H1 (cell line): Measurements from ENCODE around the gene DDA1. TPM values are rescaled to one million over a fixed set of nuclear protein-coding genes. Genes with fewer than 3 reads are reported as not detected.

Experiments used
- CTCF ChIA-PET: fragments of 300-600 bp; sonication (Branson Sonifier 250); formaldehyde crosslinking; loops from one replicate; lab custom pipeline; 2021; ENCODE audit not compliant: partially characterized antibody; lab: Charles Lee
- POLR2A ChIA-PET: fragments of 300-600 bp; sonication (Branson Sonifier 250); formaldehyde crosslinking; loops from one replicate; lab custom pipeline; 2021; ENCODE audit warnings: inconsistent platforms; ENCODE audit not compliant: partially characterized antibody; lab: Charles Lee
- DNase-seq, 2 experiments: peaks; one replicate each; pipeline versions ENCODE4 v3.0.0 to v3.0.0-alpha.2; 2010 to 2022; ENCODE audit warnings: low spot score in 2 of 2, low read depth in 1 of 2, mixed read lengths in 1 of 2
- FAIRE-seq: peaks from 2 replicates; lab custom pipeline; 2011; peaks lifted over from hg19 to GRCh38; lab: Jason Lieb, UNC
- H2AFZ ChIP-seq: 2 replicates; pipeline ENCODE4 v1.8.1; 2012; ENCODE audit warnings: low read length, inconsistent platforms
- H2AK5ac ChIP-seq: 2 replicates; pipeline ENCODE4 v1.6.1; 2013; ENCODE audit warnings: low read depth, low read length
- H2BK120ac ChIP-seq: replicated peaks from 2 replicates; pipeline ENCODE3; 2013; ENCODE audit warnings: low read depth, low read length, inconsistent platforms
- H2BK12ac ChIP-seq: 2 replicates; pipeline ENCODE4 v1.6.1; 2013; ENCODE audit warnings: low read depth, low read length
- H2BK15ac ChIP-seq: 2 replicates; pipeline ENCODE4 v1.6.1; 2013; ENCODE audit warnings: low read length
- H2BK20ac ChIP-seq: 2 replicates; pipeline ENCODE4 v1.6.1; 2013; ENCODE audit warnings: low read length
- H2BK5ac ChIP-seq: 2 replicates; pipeline ENCODE4 v1.6.1; 2013; ENCODE audit warnings: low read depth, low read length
- H3K14ac ChIP-seq: 2 replicates; pipeline ENCODE4 v1.6.1; 2013; ENCODE audit warnings: inconsistent platforms; ENCODE audit not compliant: insufficient read length
- H3K18ac ChIP-seq: 2 replicates; pipeline ENCODE4 v1.6.1; 2013; ENCODE audit warnings: low read length; ENCODE audit errors: extremely low read depth
- H3K23ac ChIP-seq: 2 replicates; pipeline ENCODE4 v1.6.1; 2013; ENCODE audit warnings: inconsistent platforms; ENCODE audit not compliant: insufficient read length
- H3K23me2 ChIP-seq: 2 replicates; pipeline ENCODE4 v1.6.1; 2013; ENCODE audit warnings: low read depth, low read length
- H3K27ac ChIP-seq: 2 replicates; pipeline ENCODE4 v1.6.1; 2011; ENCODE audit warnings: low read depth, low read length, inconsistent platforms
- H3K27me3 ChIP-seq, 4 experiments: replicated peaks in 1 of 4; 1 replicate in 1 of 4; 2 replicates in 3 of 4; pipeline versions ENCODE4 v1.6.1 to v1.8.1; 2011 to 2013; ENCODE audit warnings: low read length in 3 of 4, mild to moderate bottlenecking in 3 of 4, inconsistent platforms in 2 of 4, mixed read lengths in 2 of 4, moderate library complexity in 1 of 4; ENCODE audit not compliant: control insufficient read depth in 3 of 4, insufficient read depth in 3 of 4; ENCODE audit errors: extremely low read depth in 1 of 4
- H3K36me3 ChIP-seq, 4 experiments: 2 replicates each; pipeline versions ENCODE4 v1.6.1 to v1.8.1; 2011 to 2013; ENCODE audit warnings: mild to moderate bottlenecking in 4 of 4, low read length in 3 of 4, moderate library complexity in 2 of 4, control low read depth in 1 of 4, inconsistent platforms in 1 of 4; ENCODE audit not compliant: insufficient read depth in 4 of 4, control insufficient read depth in 2 of 4
- H3K4ac ChIP-seq: replicated peaks from 2 replicates; pipeline ENCODE3; 2013; ENCODE audit warnings: low read length, low read depth, mixed read lengths, inconsistent platforms; ENCODE audit not compliant: insufficient read length
- H3K4me1 ChIP-seq, 4 experiments: replicated peaks in 1 of 4; 1 replicate in 1 of 4; 2 replicates in 3 of 4; pipeline versions ENCODE4 v1.6.1 to v1.8.1; 2011 to 2013; ENCODE audit warnings: low read length in 3 of 4, inconsistent platforms in 2 of 4, mixed read lengths in 1 of 4; ENCODE audit not compliant: insufficient read depth in 4 of 4, control insufficient read depth in 3 of 4
- H3K4me2 ChIP-seq, 2 experiments: 2 replicates each; pipeline versions ENCODE4 v1.6.1 to v1.8.1; 2011 to 2013; ENCODE audit warnings: low read depth in 2 of 2, low read length in 2 of 2, control low read depth in 1 of 2, inconsistent platforms in 1 of 2, mild to moderate bottlenecking in 1 of 2; ENCODE audit not compliant: insufficient read depth in 1 of 2
- H3K4me3 ChIP-seq, 4 experiments: fragments of 200-600, 300-600 bp in 1 of 4; sonication (generic), shearing (Covaris generic), sonication (Bioruptor Twin) in 1 of 4; 2 replicates each; pipeline versions ENCODE4 v1.5.1 to v1.8.1; 2011 to 2016; ENCODE audit warnings: low read length in 4 of 4, low read depth in 3 of 4, control low read depth in 2 of 4, inconsistent platforms in 2 of 4, mild to moderate bottlenecking in 2 of 4, mixed read lengths in 1 of 4, moderate library complexity in 1 of 4; ENCODE audit not compliant: insufficient read depth in 2 of 4; ENCODE audit errors: extremely low read depth in 1 of 4
- H3K56ac ChIP-seq: replicated peaks from 2 replicates; pipeline ENCODE3; 2013; ENCODE audit warnings: low read depth, mild to moderate bottlenecking, mixed read lengths, low read length, inconsistent platforms; ENCODE audit not compliant: insufficient read length
- H3K79me1 ChIP-seq: 2 replicates; pipeline ENCODE4 v1.6.1; 2013; ENCODE audit warnings: low read depth, low read length, control low read depth
- H3K79me2 ChIP-seq, 2 experiments: 2 replicates each; pipeline versions ENCODE4 v1.6.1 to v1.8.1; 2012 to 2013; ENCODE audit warnings: low read length in 2 of 2, mild to moderate bottlenecking in 2 of 2, inconsistent platforms in 1 of 2; ENCODE audit not compliant: insufficient read depth in 2 of 2, control insufficient read depth in 1 of 2
- H3K9ac ChIP-seq, 4 experiments: replicated peaks in 1 of 4; 1 replicate in 1 of 4; 2 replicates in 3 of 4; pipeline versions ENCODE4 v1.6.1 to v1.8.1; 2011 to 2013; ENCODE audit warnings: low read depth in 3 of 4, low read length in 3 of 4, control low read depth in 2 of 4, mild to moderate bottlenecking in 2 of 4, moderate library complexity in 2 of 4, inconsistent platforms in 1 of 4; ENCODE audit errors: extremely low read depth in 1 of 4
- H3K9me3 ChIP-seq, 2 experiments: 2 replicates each; pipeline versions ENCODE4 v1.6.1 to v1.8.1; 2012 to 2013; ENCODE audit warnings: mild to moderate bottlenecking in 2 of 2, moderate library complexity in 2 of 2, control low read depth in 1 of 2, inconsistent platforms in 1 of 2, low read depth in 1 of 2, low read length in 1 of 2, mixed read lengths in 1 of 2; ENCODE audit not compliant: insufficient read depth in 2 of 2
- H4K20me1 ChIP-seq, 2 experiments: replicated peaks in 1 of 2; 2 replicates each; pipeline versions ENCODE3 to v1.8.1; 2011 to 2013; ENCODE audit warnings: inconsistent platforms in 2 of 2, low read length in 2 of 2, mild to moderate bottlenecking in 1 of 2; ENCODE audit not compliant: insufficient read depth in 2 of 2, control insufficient read depth in 1 of 2
- H4K5ac ChIP-seq: 2 replicates; pipeline ENCODE4 v1.6.1; 2013; ENCODE audit warnings: low read length, low read depth, mixed read lengths, inconsistent platforms; ENCODE audit not compliant: insufficient read length
- H4K8ac ChIP-seq: 2 replicates; pipeline ENCODE4 v1.8.0; 2013; ENCODE audit warnings: mild to moderate bottlenecking, moderate library complexity, low read length, inconsistent platforms; ENCODE audit not compliant: insufficient read depth; ENCODE audit errors: extremely low read depth
- H4K91ac ChIP-seq: replicated peaks from 2 replicates; pipeline ENCODE3; 2013; ENCODE audit warnings: low read length, mixed read lengths, inconsistent platforms; ENCODE audit not compliant: insufficient read length
- PHF8 ChIP-seq: fragments of 200-600 bp; sonication (generic); conservative IDR thresholded peaks from 2 replicates; pipeline ENCODE4 v1.7.1; 2012; ENCODE audit warnings: low read depth, mild to moderate bottlenecking, inconsistent platforms, low read length, moderate library complexity
- WGBS, 2 experiments: shearing (Covaris generic) in 1 of 2; methylation state at CpG; one replicate each; pipeline versions ENCODE4 v1.1.6 to v1.1.7; 2013 to 2015; ENCODE audit warnings: low lambda C conversion rate in 2 of 2, mixed read lengths in 2 of 2, inconsistent platforms in 1 of 2, low coverage in 1 of 2, missing lambda C conversion rate in 1 of 2; ENCODE audit not compliant: insufficient replicate concordance in 2 of 2, insufficient coverage in 1 of 2, insufficient read length in 1 of 2; ENCODE audit errors: extremely low coverage in 1 of 2, missing lambda C conversion rate in 1 of 2; 5-methylcytosine and 5-hydroxymethylcytosine counted together
- polyA plus RNA-seq, 7 experiments: library from polyadenylated mRNA; depleted of rRNA in 3 of 7; stranded (reverse) in 5 of 7; unstranded in 2 of 7; fragments of >200 nt in 5 of 7; fragments of 200-250 nt in 2 of 7; gene quantifications; 1 replicate in 5 of 7; 2 replicates in 1 of 7; 4 replicates in 1 of 7; pipeline versions ENCODE4 v1.2.1 to v1.2.3, GENCODE V29; 2011 to 2013; ENCODE audit warnings: missing spikeins in 2 of 7, mixed read lengths in 2 of 7
- total RNA-seq: library from RNA; stranded (reverse); fragmentation: NEBNext Ultra II Directional; extraction: Animal tissue kit (Norgen Biotek cat#: 25700); gene quantifications from 2 replicates; pipeline ENCODE4 v1.2.1, GENCODE V29; 2021

The DDA1 gene
- total and polyA plus RNA-seq, 2 of the 8 experiments (the other 6 are each of a cell fraction or from before 2014, with no cell fraction given): 29.2 to 34.5 TPM

GRCh38 chr19:17286752-17287151 is 22.6 kb upstream of the DDA1 start:
- CTCF ChIA-PET: interaction anchor here (0.6 to 2.3 kb wide), 4 partner anchors 27 to 180 kb away, joined by 3 to 13 read pairs (median 4); no protein-coding TSS in a partner anchor

More at GRCh38 chr19:17286752-17287151, 22.6 kb upstream of the DDA1 start:
- Histone ChIP-seq H3K79me2 (no peaks in the 10 kb centered on the region), H2BK120ac (no peak overlapping the region), H3K23me2 (no peaks in the 10 kb centered on the region; the same call in 1 of the 2 replicates), H3K56ac (no peak overlapping the region), H3K36me3 (no peaks in the 10 kb centered on the region), H4K8ac (no peak overlapping the region), H3K4me3 (no peak overlapping the region), H4K5ac (no peak overlapping the region), H3K14ac (no peak overlapping the region), H4K91ac (no peak overlapping the region), H2AFZ (no peak overlapping the region), H3K23ac (no peak overlapping the region), H3K79me1 (no peaks in the 10 kb centered on the region; the same call in 1 of the 2 replicates), H2BK15ac (no peak overlapping the region), H3K4me1 (no peaks in the 10 kb centered on the region; a peak in 2 of 7 replicates), H2BK20ac (no peak overlapping the region), H3K18ac (no peak overlapping the region), H3K4me2 (no peak overlapping the region), H2BK5ac (no peak overlapping the region)
- DNase-seq (no peak), FAIRE-seq (no peak)
- no peak for TF ChIP-seq PHF8
- TF ChIP-seq, all 59 proteins: peak for 0
- H3K27ac ChIP-seq: no peak overlapping the region
- WGBS, 2 experiments: 91% methylated on average over 9 of the region's 9 CpGs; no CpG with 5 or more reads in 1 of the 2 experiments
- no peak overlapping the region for H3K4ac ChIP-seq
- peaks cover 0 to 1% of the 10 kb centered on the region in 2 experiments for H4K20me1 ChIP-seq
- peaks cover 0 to 6% of the 10 kb centered on the region in 2 experiments; a peak in 1 of 4 replicates for H3K9me3 ChIP-seq
- no peak overlapping the region for H3K9ac ChIP-seq
- POLR2A ChIA-PET: interaction anchor here (0.9 to 1.6 kb wide), 5 partner anchors 20 to 71 kb away, joined by 3 to 5 read pairs (median 3); partner anchors contain the start of genes BABAM1, DDA1 and USE1
- peaks cover 0 to 3% (median 0%) of the 10 kb centered on the region in 4 experiments; a peak in 3 of 7 replicates for H3K27me3 ChIP-seq
- no peak overlapping the region for H2BK12ac ChIP-seq
- no peak overlapping the region for H2AK5ac ChIP-seq
